OCI-LY3 (cell line): ENCODE data around the gene LAMC3.

Experiments
- H2AFZ ChIP-seq: fragments of 200-600, 300-600 bp; shearing (Covaris generic); 2 replicates; pipeline ENCODE4 v1.6.0; 2014; ENCODE audit warnings: antibody characterized with exemption, low read depth, low read length
- H3K27ac ChIP-seq: fragments of 200-600, 300-600 bp; sonication (generic); 2 replicates; pipeline ENCODE4 v1.5.1; 2014; ENCODE audit warnings: mild to moderate bottlenecking, low read length, moderate library complexity, mixed read lengths
- H3K27me3 ChIP-seq: fragments of 200-600, 300-600 bp; sonication (generic); 2 replicates; pipeline ENCODE4 v1.6.1; 2014; ENCODE audit warnings: low read depth, low read length, mixed read lengths
- H3K36me3 ChIP-seq: fragments of 200-600, 300-600 bp; sonication (generic); replicated peaks from 2 replicates; pipeline ENCODE3; 2014; ENCODE audit warnings: low read depth, low read length, mixed read lengths
- H3K4me1 ChIP-seq: fragments of 300-600, 200-600 bp; sonication (generic); 2 replicates; pipeline ENCODE4 v1.6.1; 2014; ENCODE audit warnings: low read length, mixed read lengths
- H3K4me2 ChIP-seq: fragments of 200-600, 300-600 bp; sonication (generic); 2 replicates; pipeline ENCODE4 v1.6.1; 2014; ENCODE audit warnings: low read length, mixed read lengths
- H3K4me3 ChIP-seq: fragments of 300-600, 200-600 bp; sonication (generic); 2 replicates; pipeline ENCODE4 v1.5.1; 2014; ENCODE audit warnings: antibody characterized with exemption, mild to moderate bottlenecking, low read length, moderate library complexity
- H3K79me2 ChIP-seq: fragments of 300-600, 200-600 bp; shearing (Covaris generic); 2 replicates; pipeline ENCODE4 v1.6.1; 2014; ENCODE audit warnings: mild to moderate bottlenecking, low read length, mixed read lengths
- H3K9ac ChIP-seq: fragments of 300-600, 200-600 bp; shearing (Covaris generic); 2 replicates; pipeline ENCODE4 v1.6.0; 2014; ENCODE audit warnings: mild to moderate bottlenecking, low read length, moderate library complexity
- H3K9me3 ChIP-seq: fragments of 200-600, 300-600 bp; shearing (Covaris generic); 2 replicates; pipeline ENCODE4 v1.6.1; 2014; ENCODE audit warnings: low read length, mixed read lengths; ENCODE audit not compliant: insufficient read depth
- H4K20me1 ChIP-seq: fragments of 200-600, 300-600 bp; sonication (generic); 2 replicates; pipeline ENCODE4 v1.6.1; 2016; ENCODE audit warnings: low read length, mixed read lengths; ENCODE audit not compliant: insufficient read depth
- CTCF ChIP-seq: fragments of 200-600, 300-600 bp; sonication (generic); IDR thresholded peaks from 2 replicates; pipeline ENCODE4 v1.5.1; 2014; ENCODE audit warnings: antibody characterized with exemption, low read length, low read depth
- EZH2phosphoT487 ChIP-seq: fragments of 200-600 bp; shearing (Covaris generic); IDR thresholded peaks from 2 replicates; pipeline ENCODE4 v1.6.1; 2018; ENCODE audit warnings: antibody characterized with exemption, mixed run types, low read depth

LAMC3 gene

GRCh38 chr9:131017067-131017466 is 8.1 kb downstream of the LAMC3 start:
- no peak for TF ChIP-seq EZH2phosphoT487
- TF ChIP-seq CTCF: no peak
- Histone ChIP-seq H3K9ac (no peak overlapping the region), H3K36me3 (no peaks in the 10 kb centered on the region), H3K79me2 (no peaks in the 10 kb centered on the region), H3K4me1 (no peaks in the 10 kb centered on the region), H4K20me1 (no peaks in the 10 kb centered on the region), H3K27me3 (peaks cover 11% of the 10 kb centered on the region), H3K4me2 (no peak overlapping the region), H3K9me3 (no peaks in the 10 kb centered on the region), H3K4me3 (no peak overlapping the region), H2AFZ (no peak overlapping the region), H3K27ac (no peak overlapping the region)

- no peaks in the 10 kb centered on the region for H3K4me1 ChIP-seq
- H3K27ac ChIP-seq: no peak overlapping the region
- no peak overlapping the region for H2AFZ ChIP-seq
- no peak overlapping the region for H3K4me2 ChIP-seq
- TF ChIP-seq EZH2phosphoT487: no peak
- TF ChIP-seq CTCF: peak; percentile 46
- H3K36me3 ChIP-seq: no peaks in the 10 kb centered on the region
- H3K9ac ChIP-seq: no peak overlapping the region
- no peak overlapping the region for H3K4me3 ChIP-seq
- no peaks in the 10 kb centered on the region for H4K20me1 ChIP-seq
- H3K27me3 ChIP-seq: peaks cover 15% of the 10 kb centered on the region
- H3K79me2 ChIP-seq: no peaks in the 10 kb centered on the region
- no peaks in the 10 kb centered on the region for H3K9me3 ChIP-seq
Measured at GRCh38 chr9:131018621-131019020, 9.6 kb downstream of the LAMC3 start.

GRCh38 chr9:131019388-131020239 is 10.6 kb downstream of the LAMC3 start:
- no peaks in the 10 kb centered on the region for H3K36me3 ChIP-seq
- TF ChIP-seq EZH2phosphoT487 (no peak), CTCF (no peak)
- no peaks in the 10 kb centered on the region for H4K20me1 ChIP-seq
- no peak overlapping the region for H2AFZ ChIP-seq
- H3K27me3 ChIP-seq: peaks cover 18% of the 10 kb centered on the region
- H3K27ac ChIP-seq: no peak overlapping the region
- H3K9ac ChIP-seq: no peak overlapping the region
- no peak overlapping the region for H3K4me2 ChIP-seq
- no peaks in the 10 kb centered on the region for H3K79me2 ChIP-seq
- no peaks in the 10 kb centered on the region for H3K4me1 ChIP-seq
- no peak overlapping the region for H3K4me3 ChIP-seq
- H3K9me3 ChIP-seq: no peaks in the 10 kb centered on the region

- Histone ChIP-seq H3K4me2 (no peak overlapping the region), H3K36me3 (no peaks in the 10 kb centered on the region), H3K9ac (no peak overlapping the region), H3K27ac (no peak overlapping the region), H3K4me1 (no peaks in the 10 kb centered on the region), H3K9me3 (no peaks in the 10 kb centered on the region), H3K27me3 (peaks cover 23% of the 10 kb centered on the region), H3K4me3 (no peak overlapping the region), H4K20me1 (no peaks in the 10 kb centered on the region), H3K79me2 (no peaks in the 10 kb centered on the region), H2AFZ (no peak overlapping the region)
- TF ChIP-seq CTCF (no peak), EZH2phosphoT487 (no peak)
Measured at GRCh38 chr9:131020388-131020787, 11.4 kb downstream of the LAMC3 start.
